HG03520 (cell line): ENCODE results near the gene C11orf98.

ENCODE experiments used
- ATAC-seq: cut with Tn5 transposase; IDR thresholded peaks from one replicate; pipeline ENCODE4 v1.9.1; 2021; ENCODE audit warnings: mild to moderate bottlenecking, moderate library complexity; ENCODE audit not compliant: unreplicated experiment

The C11orf98 gene

DNA sequence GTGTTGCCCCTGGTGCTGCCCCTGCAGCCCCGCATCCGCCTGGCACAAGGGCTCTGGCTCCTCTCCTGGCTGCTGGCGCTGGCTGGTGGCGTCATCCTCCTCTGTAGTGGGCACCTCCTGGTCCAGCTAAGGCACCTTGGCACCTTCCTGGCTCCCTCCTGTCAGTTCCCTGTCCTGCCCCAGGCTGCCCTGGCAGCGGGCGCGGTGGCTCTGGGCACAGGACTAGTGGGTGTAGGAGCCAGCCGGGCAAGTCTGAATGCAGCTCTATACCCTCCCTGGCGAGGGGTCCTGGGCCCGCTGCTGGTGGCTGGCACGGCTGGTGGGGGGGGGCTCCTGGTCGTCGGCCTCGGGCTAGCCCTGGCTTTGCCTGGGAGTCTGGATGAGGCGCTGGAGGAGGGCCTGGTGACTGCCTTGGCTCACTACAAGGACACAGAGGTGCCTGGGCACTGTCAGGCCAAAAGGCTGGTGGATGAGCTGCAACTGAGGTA is 51.7 kb downstream of the C11orf98 start:
- no peak for ATAC-seq
